ENCODE results near the gene GET4.

The GET4 gene

GRCh38 chr7:893686-894085 is 17.3 kb downstream of the GET4 start:
- ChIA-PET CTCF (no interaction called here), POLR2A (no interaction called here)
- Histone ChIP-seq H3K4me3 (ENCODE audit: low read depth, low read length) (no peak overlapping the region), H3K9me3 (ENCODE audit: control insufficient read depth, insufficient read depth, low read depth, low read length) (no peaks in the 10 kb centered on the region), H3K27ac (ENCODE audit: extremely low read depth, low read depth, low read length) (no peak overlapping the region), H3K36me3 (ENCODE audit: control insufficient read depth in 2 of 2, insufficient read depth in 1 of 2, low read length in 2 of 2) (peaks cover 13 to 78% of the 10 kb centered on the region in 2 experiments; a peak in 2 of 3 replicates), H3K4me1 (ENCODE audit: control insufficient read depth, insufficient read depth, low read length) (no peaks in the 10 kb centered on the region)
- TF ChIP-seq ZNF610 (tag by site-specific recombination; IDR thresholded peaks at IDR 0.05; ENCODE audit: borderline replicate concordance) (no peak), KLF8 (tag by site-specific recombination; IDR thresholded peaks at IDR 0.05) (no peak), INSM2 (tag by site-specific recombination; IDR thresholded peaks at IDR 0.05) (no peak), GLI4 (tag by site-specific recombination; IDR thresholded peaks at IDR 0.05) (no peak), ZNF624 (tag by site-specific recombination; IDR thresholded peaks at IDR 0.05) (no peak), ZNF416 (tag by site-specific recombination; IDR thresholded peaks at IDR 0.05) (no peak), GFI1B (tag by site-specific recombination; IDR thresholded peaks at IDR 0.05) (no peak), ELK4 (IDR thresholded peaks at IDR 0.05; ENCODE audit: borderline replicate concordance, low read depth, low read length) (no peak), ZBTB11 (tag by site-specific recombination; conservative IDR thresholded peaks at IDR 0.05; ENCODE audit: low read depth) (no peak)

- no peak overlapping the region for H3K27ac ChIP-seq (ENCODE audit: extremely low read depth, low read depth, low read length)
- CTCF ChIA-PET: no interaction called here
Observed at GRCh38 chr7:894164-894867, 18.0 kb downstream of the GET4 start.

GRCh38 chr7:894927-895450 is 18.6 kb downstream of the GET4 start:
- POLR2A ChIA-PET: no interaction called here
- no peak overlapping the region for H3K27ac ChIP-seq (ENCODE audit: extremely low read depth, low read depth, low read length)
- H3K9me3 ChIP-seq (ENCODE audit: control insufficient read depth, insufficient read depth, low read depth, low read length): no peaks in the 10 kb centered on the region
- no peak overlapping the region for H3K4me3 ChIP-seq (ENCODE audit: low read depth, low read length)
- no peaks in the 10 kb centered on the region for H3K4me1 ChIP-seq (ENCODE audit: control insufficient read depth, insufficient read depth, low read length)
- CTCF ChIA-PET: no interaction called here
- H3K36me3 ChIP-seq (ENCODE audit: control insufficient read depth in 2 of 2, insufficient read depth in 1 of 2, low read length in 2 of 2): peaks cover 13 to 71% of the 10 kb centered on the region in 2 experiments; a peak in 2 of 3 replicates
- TF ChIP-seq ZNF169 (tag by site-specific recombination; IDR thresholded peaks at IDR 0.05) (no peak), ZNF416 (tag by site-specific recombination; IDR thresholded peaks at IDR 0.05) (no peak), ZNF654 (tag by site-specific recombination; IDR thresholded peaks at IDR 0.05; ENCODE audit: low read depth) (no peak), KLF9 (tag by site-specific recombination; IDR thresholded peaks at IDR 0.05; ENCODE audit: low read depth) (no peak), ZNF391 (tag by site-specific recombination; IDR thresholded peaks at IDR 0.05; ENCODE audit: borderline replicate concordance, low read depth) (no peak), ZBTB26 (tag by site-specific recombination; optimal IDR thresholded peaks at IDR 0.05) (no peak), ZNF138 (tag by site-specific recombination; IDR thresholded peaks at IDR 0.05; ENCODE audit: borderline replicate concordance) (no peak), HOXD13 (CRISPR knock-in tag; IDR thresholded peaks at IDR 0.05; ENCODE audit: borderline replicate concordance) (no peak), ZNF677 (tag by site-specific recombination; IDR thresholded peaks at IDR 0.05) (no peak), ZNF513 (tag by site-specific recombination; IDR thresholded peaks at IDR 0.05) (no peak)

More at GRCh38 chr7:894164-894867, 18.0 kb downstream of the GET4 start:
- Histone ChIP-seq H3K4me3 (ENCODE audit: low read depth, low read length) (no peak overlapping the region), H3K4me1 (ENCODE audit: control insufficient read depth, insufficient read depth, low read length) (no peaks in the 10 kb centered on the region), H3K9me3 (ENCODE audit: control insufficient read depth, insufficient read depth, low read depth, low read length) (no peaks in the 10 kb centered on the region), H3K36me3 (ENCODE audit: control insufficient read depth in 2 of 2, insufficient read depth in 1 of 2, low read length in 2 of 2) (peaks cover 13 to 72% of the 10 kb centered on the region in 2 experiments; a peak in 2 of 3 replicates)
- no peak for TF ChIP-seq TRIM28 (IDR thresholded peaks at IDR 0.05; ENCODE audit: borderline replicate concordance, low read length)
- no peak for TF ChIP-seq ZNF146 (tag by site-specific recombination; IDR thresholded peaks at IDR 0.05)
- POLR2A ChIA-PET: no interaction called here
